Measurements from ENCODE around the gene SUMF1.
"Not testable (repeated sequence)": the region's sequence is repeated elsewhere in the genome, so short reads cannot be mapped to it uniquely, and the experiment has no call there.

SUMF1 gene

GRCh38 chr3:4464576-4464975 lies 2.5 kb downstream of the SUMF1 start:
- H3K27me3 ChIP-seq, result no peaks in the 10 kb centered on the region
- TF ChIP-seq CTCF (IDR thresholded peaks at IDR 0.05), result no peak
- no peak overlapping the region for H3K27ac ChIP-seq
- H3K36me3 ChIP-seq, result no peaks in the 10 kb centered on the region
- peaks cover 0 to 14% (median 9%) of the 10 kb centered on the region in 4 donors for H3K4me1 ChIP-seq
- H3K9me3 ChIP-seq, result no peaks in the 10 kb centered on the region
- DNase-seq, result no peak
- no peak overlapping the region for H3K4me3 ChIP-seq
- intact Hi-C loops (cut with DNase I; ENCODE audit: low total_unique reads), result no loop called here

- Histone ChIP-seq H3K4me3 (no peak overlapping the region), H3K27ac (no peak overlapping the region), H3K9me3 (no peaks in the 10 kb centered on the region), H3K36me3 (no peaks in the 10 kb centered on the region), H3K27me3 (no peaks in the 10 kb centered on the region), H3K4me1 (peaks cover 0 to 11% (median 8%) of the 10 kb centered on the region in 4 donors)
- no peak for DNase-seq
- intact Hi-C loops (cut with DNase I; ENCODE audit: low total_unique reads), result no loop called here
- no peak for TF ChIP-seq CTCF (IDR thresholded peaks at IDR 0.05)
Observed at GRCh38 chr3:4462369-4463040, 4.6 kb downstream of the SUMF1 start.

- H3K4me3 ChIP-seq, result no peak overlapping the region
- TF ChIP-seq CTCF (IDR thresholded peaks at IDR 0.05), result no peak
- H3K27me3 ChIP-seq, result no peaks in the 10 kb centered on the region
- DNase-seq, result no peak
- H3K36me3 ChIP-seq, result no peaks in the 10 kb centered on the region
- no peaks in the 10 kb centered on the region for H3K9me3 ChIP-seq
- intact Hi-C loops (cut with DNase I; ENCODE audit: low total_unique reads), result no loop called here
- no peak overlapping the region for H3K27ac ChIP-seq
- peaks cover 0 to 9% (median 6%) of the 10 kb centered on the region in 4 donors for H3K4me1 ChIP-seq
Observed at GRCh38 chr3:4461468-4462090, 5.5 kb downstream of the SUMF1 start.

GRCh38 chr3:4460334-4460733 lies 6.7 kb downstream of the SUMF1 start:
- H3K4me1 ChIP-seq, result no peaks in the 10 kb centered on the region
- no peaks in the 10 kb centered on the region for H3K36me3 ChIP-seq
- no peak overlapping the region for H3K4me3 ChIP-seq
- intact Hi-C loops (cut with DNase I; ENCODE audit: low total_unique reads), result no loop called here
- H3K27ac ChIP-seq, result no peak overlapping the region
- TF ChIP-seq CTCF (IDR thresholded peaks at IDR 0.05), result no peak
- DNase-seq, result no peak
- no peaks in the 10 kb centered on the region for H3K27me3 ChIP-seq
- H3K9me3 ChIP-seq, result no peaks in the 10 kb centered on the region

GRCh38 chr3:4458961-4459360 lies 8.1 kb downstream of the SUMF1 start:
- no peak overlapping the region for H3K4me3 ChIP-seq
- no peaks in the 10 kb centered on the region for H3K4me1 ChIP-seq
- DNase-seq, result no peak
- intact Hi-C loops (cut with DNase I; ENCODE audit: low total_unique reads), result no loop called here
- no peaks in the 10 kb centered on the region for H3K36me3 ChIP-seq
- no peak for TF ChIP-seq CTCF (IDR thresholded peaks at IDR 0.05)
- no peaks in the 10 kb centered on the region for H3K27me3 ChIP-seq
- no peaks in the 10 kb centered on the region for H3K9me3 ChIP-seq
- H3K27ac ChIP-seq, result no peak overlapping the region

GRCh38 chr3:4456780-4457179 lies 10.3 kb downstream of the SUMF1 start:
- H3K27me3 ChIP-seq; DNase-seq; H3K4me3 ChIP-seq; H3K27ac ChIP-seq; intact Hi-C loops (cut with DNase I; ENCODE audit: low total_unique reads); H3K36me3 ChIP-seq; H3K9me3 ChIP-seq; H3K4me1 ChIP-seq: not testable (repeated sequence)
